HL-60 (cell line): ENCODE measurements around the gene SUN1.

Experiments used
- DNase-seq, 2 experiments: peaks; one replicate each; pipeline ENCODE4 v3.0.0-alpha.2; 2010 to 2020; ENCODE audit warnings: low read depth in 1 of 2, low spot score in 1 of 2
- H3K27ac ChIP-seq: fragments of 250-450 bp; sonication (Bioruptor Pico); replicated peaks from 2 replicates; pipeline ENCODE4 v1.5.1; 2020; ENCODE audit warnings: mild to moderate bottlenecking, moderate library complexity
- H3K27me3 ChIP-seq: fragments of 250-450 bp; sonication (Bioruptor Pico); 2 replicates; pipeline ENCODE4 v1.5.1; 2021; ENCODE audit warnings: mild to moderate bottlenecking, moderate library complexity; ENCODE audit not compliant: insufficient read depth, poor library complexity, severe bottlenecking
- H3K4me3 ChIP-seq: replicated peaks from 2 replicates; pipeline ENCODE4 v1.5.1; 2011; ENCODE audit warnings: mild to moderate bottlenecking, control low read depth, low read length; ENCODE audit not compliant: insufficient read depth
- GABPA ChIP-seq: IDR thresholded peaks from 2 replicates; pipeline ENCODE4 v1.6.1; 2012; ENCODE audit warnings: low read depth
- POLR2AphosphoS5 ChIP-seq: IDR thresholded peaks from 2 replicates; pipeline ENCODE4 v1.6.1; 2012; ENCODE audit warnings: low read depth
- SPI1 ChIP-seq: IDR thresholded peaks from 2 replicates; pipeline ENCODE4 v1.6.1; 2012; ENCODE audit warnings: low read depth, mild to moderate bottlenecking, borderline replicate concordance
- TF ChIP-seq, protein P1 (sequence below): IDR thresholded peaks from one replicate; pipeline ENCODE4 v1.5.1; 2011; ENCODE audit warnings: low read length, control low read depth, inconsistent platforms; ENCODE audit not compliant: insufficient read depth
- TF ChIP-seq, protein P2 (sequence below): IDR thresholded peaks from 2 replicates; pipeline ENCODE4 v1.6.1; 2012; ENCODE audit warnings: low read depth; ENCODE audit not compliant: insufficient replicate concordance

The SUN1 gene

DNA sequence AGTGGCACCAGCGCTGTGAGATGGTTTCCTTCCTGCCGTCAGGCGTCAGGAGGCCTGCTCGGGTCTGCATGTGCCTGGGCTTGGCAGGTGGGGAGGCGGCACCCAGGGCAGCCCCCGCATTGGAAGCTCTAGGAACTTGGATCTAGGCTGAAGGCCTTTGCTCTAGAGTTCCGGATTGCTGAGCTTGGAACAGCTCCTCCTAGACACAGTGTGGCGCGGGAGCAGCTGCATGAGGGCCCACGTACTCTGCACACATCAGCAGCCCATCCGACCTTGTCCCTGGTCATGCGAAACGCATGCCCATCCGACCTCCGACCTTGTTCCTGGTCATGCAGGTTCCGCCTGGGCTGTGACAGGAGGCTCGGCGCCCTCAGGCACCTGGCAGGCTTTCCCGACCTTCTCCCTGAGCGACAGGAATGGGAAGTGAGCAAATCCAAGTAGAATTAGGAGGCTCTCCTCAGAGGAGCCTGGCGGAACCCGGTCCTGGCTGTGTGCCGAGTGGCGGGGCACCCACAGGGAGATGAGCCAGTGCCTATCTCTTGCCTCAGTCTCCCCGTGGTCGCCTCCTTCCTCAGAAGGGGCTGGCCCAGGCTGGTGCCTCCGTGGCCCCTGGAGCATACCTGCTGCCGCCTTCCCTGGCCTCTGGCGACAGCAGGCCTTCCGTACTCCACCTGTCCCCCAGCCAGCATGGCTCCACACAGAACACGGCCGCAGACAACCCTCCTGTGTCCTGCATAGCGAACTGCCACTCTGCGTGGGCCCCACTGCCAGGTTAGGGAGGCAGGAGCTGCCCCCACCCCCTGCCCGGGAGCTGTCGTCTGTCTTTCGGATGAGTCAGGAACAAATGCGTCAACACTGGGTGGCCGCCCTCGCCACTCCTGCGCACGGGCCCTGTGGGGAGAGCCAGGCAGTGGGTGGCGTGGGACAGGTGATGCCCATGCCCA lies 56.1 kb downstream of the SUN1 start:
- H3K27ac ChIP-seq, result no peak overlapping the region
- no peak for TF ChIP-seq POLR2AphosphoS5
- TF ChIP-seq, protein P1, sequence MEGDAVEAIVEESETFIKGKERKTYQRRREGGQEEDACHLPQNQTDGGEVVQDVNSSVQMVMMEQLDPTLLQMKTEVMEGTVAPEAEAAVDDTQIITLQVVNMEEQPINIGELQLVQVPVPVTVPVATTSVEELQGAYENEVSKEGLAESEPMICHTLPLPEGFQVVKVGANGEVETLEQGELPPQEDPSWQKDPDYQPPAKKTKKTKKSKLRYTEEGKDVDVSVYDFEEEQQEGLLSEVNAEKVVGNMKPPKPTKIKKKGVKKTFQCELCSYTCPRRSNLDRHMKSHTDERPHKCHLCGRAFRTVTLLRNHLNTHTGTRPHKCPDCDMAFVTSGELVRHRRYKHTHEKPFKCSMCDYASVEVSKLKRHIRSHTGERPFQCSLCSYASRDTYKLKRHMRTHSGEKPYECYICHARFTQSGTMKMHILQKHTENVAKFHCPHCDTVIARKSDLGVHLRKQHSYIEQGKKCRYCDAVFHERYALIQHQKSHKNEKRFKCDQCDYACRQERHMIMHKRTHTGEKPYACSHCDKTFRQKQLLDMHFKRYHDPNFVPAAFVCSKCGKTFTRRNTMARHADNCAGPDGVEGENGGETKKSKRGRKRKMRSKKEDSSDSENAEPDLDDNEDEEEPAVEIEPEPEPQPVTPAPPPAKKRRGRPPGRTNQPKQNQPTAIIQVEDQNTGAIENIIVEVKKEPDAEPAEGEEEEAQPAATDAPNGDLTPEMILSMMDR, result no peak
- no peak for TF ChIP-seq SPI1
- no peak for TF ChIP-seq GABPA
- TF ChIP-seq, protein P2, sequence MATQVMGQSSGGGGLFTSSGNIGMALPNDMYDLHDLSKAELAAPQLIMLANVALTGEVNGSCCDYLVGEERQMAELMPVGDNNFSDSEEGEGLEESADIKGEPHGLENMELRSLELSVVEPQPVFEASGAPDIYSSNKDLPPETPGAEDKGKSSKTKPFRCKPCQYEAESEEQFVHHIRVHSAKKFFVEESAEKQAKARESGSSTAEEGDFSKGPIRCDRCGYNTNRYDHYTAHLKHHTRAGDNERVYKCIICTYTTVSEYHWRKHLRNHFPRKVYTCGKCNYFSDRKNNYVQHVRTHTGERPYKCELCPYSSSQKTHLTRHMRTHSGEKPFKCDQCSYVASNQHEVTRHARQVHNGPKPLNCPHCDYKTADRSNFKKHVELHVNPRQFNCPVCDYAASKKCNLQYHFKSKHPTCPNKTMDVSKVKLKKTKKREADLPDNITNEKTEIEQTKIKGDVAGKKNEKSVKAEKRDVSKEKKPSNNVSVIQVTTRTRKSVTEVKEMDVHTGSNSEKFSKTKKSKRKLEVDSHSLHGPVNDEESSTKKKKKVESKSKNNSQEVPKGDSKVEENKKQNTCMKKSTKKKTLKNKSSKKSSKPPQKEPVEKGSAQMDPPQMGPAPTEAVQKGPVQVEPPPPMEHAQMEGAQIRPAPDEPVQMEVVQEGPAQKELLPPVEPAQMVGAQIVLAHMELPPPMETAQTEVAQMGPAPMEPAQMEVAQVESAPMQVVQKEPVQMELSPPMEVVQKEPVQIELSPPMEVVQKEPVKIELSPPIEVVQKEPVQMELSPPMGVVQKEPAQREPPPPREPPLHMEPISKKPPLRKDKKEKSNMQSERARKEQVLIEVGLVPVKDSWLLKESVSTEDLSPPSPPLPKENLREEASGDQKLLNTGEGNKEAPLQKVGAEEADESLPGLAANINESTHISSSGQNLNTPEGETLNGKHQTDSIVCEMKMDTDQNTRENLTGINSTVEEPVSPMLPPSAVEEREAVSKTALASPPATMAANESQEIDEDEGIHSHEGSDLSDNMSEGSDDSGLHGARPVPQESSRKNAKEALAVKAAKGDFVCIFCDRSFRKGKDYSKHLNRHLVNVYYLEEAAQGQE, result no peak
- DNase-seq, result no peak
- H3K4me3 ChIP-seq, result no peak overlapping the region
- no peaks in the 10 kb centered on the region for H3K27me3 ChIP-seq

DNA sequence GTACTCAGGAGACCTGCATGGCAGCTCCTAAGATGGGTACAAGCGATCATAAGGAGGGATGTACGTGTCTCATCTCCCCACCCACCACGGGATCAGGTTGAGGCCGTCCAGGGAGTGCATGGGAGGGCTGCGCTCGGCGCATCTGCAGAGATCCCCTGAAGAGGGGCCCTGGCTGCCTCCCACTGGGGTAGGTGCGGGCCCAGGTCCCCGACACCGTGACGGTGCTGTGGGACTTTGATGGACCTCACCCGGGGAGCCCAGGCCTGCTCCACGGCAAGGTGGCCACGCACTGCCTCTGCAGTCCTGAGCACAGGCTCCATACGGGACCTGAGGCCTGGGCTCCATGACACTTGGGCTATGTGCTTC lies 56.7 kb downstream of the SUN1 start:
- TF ChIP-seq, protein P1, result no peak
- TF ChIP-seq POLR2AphosphoS5, result no peak
- TF ChIP-seq, protein P2, result no peak
- TF ChIP-seq GABPA, result no peak
- TF ChIP-seq SPI1, result no peak
- no peak for DNase-seq
- no peak overlapping the region for H3K27ac ChIP-seq
- no peaks in the 10 kb centered on the region for H3K27me3 ChIP-seq
- H3K4me3 ChIP-seq, result no peak overlapping the region

DNA sequence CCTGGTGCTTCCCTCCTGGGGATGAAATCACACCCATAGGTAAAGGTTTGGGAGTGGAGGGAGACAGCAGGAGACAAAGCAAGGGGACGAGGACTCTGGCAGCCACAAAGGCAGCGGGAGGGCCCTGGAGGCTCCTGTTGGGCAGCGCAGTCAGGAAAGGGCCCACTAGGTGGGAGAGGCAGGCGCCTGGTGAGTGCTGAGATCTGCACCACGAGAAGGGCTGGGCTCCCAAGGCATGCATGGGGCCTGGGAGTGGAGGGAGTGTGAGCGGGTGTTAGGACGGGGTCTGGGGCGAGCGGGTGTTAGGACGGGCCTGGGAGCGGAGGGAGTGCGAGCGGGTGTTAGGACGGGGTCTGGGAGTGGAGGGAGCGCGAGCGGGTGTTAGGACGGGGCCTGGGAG lies 57.1 kb downstream of the SUN1 start:
- TF ChIP-seq POLR2AphosphoS5 (no peak), GABPA (no peak), SPI1 (no peak)
- TF ChIP-seq, protein P2, result no peak
- TF ChIP-seq, protein P1, result no peak
- DNase-seq, result no peak
- Histone ChIP-seq H3K27ac (no peak overlapping the region), H3K27me3 (no peaks in the 10 kb centered on the region), H3K4me3 (no peak overlapping the region)
